ENCODE data around the gene TLE5.
"Not testable (repeated sequence)": the region's sequence is repeated elsewhere in the genome, so short reads cannot be mapped to it uniquely, and the experiment has no call there.

TLE5 gene

DNA sequence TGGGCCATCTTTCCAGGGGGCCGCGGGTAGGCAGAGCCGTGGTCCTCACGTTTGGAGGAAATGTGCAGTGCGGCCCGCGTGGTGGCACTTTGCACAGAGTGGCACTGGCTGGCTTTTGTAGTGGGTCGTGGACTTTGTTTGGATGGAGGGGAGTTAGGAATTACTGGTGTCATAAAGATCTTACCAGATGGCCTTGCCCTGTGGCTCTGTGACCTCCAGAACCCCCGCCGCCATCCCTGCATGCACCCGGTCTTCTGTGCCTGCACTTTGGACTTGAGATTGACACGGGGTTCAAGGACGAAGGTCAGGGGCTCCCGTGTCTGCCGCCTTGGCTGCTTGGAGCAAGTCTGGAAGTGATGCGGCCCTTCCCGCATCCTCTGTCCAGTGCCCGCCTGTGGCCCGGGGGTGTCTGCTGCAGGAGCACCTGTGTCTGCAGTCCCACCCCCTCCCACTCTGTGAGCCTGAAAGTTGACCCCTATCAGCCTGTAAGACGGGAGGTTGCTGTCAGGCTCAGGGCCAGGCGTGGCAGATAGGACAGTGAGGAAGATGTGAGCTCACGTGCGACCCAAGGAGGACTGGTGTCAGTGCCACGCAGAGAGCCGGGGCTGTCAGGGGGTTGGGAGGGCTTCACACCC is 34.1 kb upstream of the TLE5 start:
- DNase-seq = no peak

GRCh38 chr19:3095441-3096191 is 33.3 kb upstream of the TLE5 start:
- DNase-seq = peak in 2 of 4 experiments; percentile 16 to 17

GRCh38 chr19:3094601-3095440 is 32.5 kb upstream of the TLE5 start:
- peak in 1 of 4 experiments; percentile 17 for DNase-seq

DNA sequence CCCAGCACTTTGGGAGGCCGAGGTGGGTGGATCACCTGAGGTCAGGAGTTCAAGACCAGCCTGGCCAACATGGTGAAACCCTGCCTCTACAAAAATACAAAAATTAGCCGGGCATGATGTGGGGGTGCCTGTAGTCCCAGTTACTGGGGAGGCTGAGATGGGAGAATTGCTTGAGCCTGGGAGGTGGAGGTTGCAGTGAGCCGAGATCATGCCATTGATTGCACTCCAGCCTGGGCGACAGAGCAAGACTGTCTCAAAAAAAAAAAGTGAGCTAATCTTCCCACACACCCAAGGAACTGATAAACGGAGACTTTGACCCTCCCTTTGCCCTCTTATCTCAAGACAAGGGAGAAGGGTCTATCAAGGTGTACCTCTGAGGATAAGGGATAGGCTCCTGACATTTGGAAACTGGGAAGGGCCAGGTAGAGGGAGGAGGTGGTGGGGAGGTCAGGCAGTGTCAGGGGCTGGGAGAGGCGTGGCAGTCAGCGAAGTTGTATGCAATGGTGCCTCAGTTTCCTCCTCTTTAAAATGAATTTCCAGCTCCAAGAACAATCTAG is 27.1 kb upstream of the TLE5 start:
- not testable (repeated sequence) for DNase-seq

- no peak for DNase-seq
Measured at GRCh38 chr19:3087769-3088168, 25.5 kb upstream of the TLE5 start.

DNA sequence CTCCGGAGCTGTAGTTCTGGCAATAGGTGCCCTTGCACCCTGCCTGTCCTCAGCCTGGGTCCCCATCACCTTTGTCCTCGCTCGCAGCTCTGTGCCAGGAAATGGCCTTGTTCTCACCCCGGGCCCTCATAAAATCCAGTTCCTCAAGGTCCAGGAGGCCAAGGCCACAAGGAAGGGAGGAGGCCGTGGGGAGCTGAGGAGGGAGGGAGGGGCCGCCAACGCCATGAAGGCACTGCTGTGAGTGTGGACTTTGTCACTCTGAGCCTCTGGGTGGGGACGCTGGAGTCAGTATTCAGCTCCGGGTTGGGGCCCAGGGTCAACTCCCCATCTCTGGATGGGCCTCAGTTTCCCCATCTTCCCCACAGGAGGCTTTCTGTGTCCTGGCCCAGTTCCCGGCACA is 22.6 kb upstream of the TLE5 start:
- DNase-seq = no peak

DNA sequence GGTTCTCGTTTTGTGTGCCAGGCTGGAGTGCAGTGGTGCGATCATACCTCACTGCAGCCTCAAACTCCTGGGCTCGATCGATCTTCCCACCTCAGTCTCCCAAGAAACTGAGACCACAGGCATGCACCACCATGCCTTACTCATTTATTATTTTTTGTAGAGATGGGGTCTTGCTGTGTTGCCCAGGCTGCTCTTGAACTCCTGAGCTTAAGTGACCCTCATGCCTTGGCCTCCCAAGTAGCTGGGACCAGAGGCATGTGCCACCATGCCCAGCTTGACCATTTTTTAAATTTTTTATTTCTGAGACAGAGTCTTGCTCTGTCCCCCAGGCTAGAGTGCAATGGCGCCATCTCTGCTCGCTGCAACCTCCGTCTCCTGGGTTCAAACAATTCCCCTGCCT is 21.7 kb upstream of the TLE5 start:
- DNase-seq = no peak

DNA sequence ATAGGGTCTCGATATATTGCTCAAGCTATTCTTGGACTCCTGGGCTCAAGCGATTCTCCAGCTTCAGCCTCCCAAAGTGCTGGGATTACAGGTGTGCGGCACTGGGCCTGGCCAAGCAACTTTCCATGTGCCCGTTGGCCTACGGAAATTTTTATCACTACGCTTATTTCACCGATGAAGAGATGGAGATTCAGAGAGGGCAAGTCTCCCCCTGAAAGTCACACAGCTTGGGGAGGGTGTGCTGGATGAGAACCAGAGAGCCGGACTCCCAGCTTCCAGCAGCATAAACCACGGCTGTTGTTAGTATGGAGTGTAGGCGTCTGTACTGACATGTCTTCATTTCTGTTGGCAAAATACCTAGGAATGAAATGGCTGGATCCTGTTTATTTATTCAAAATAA is 20.0 kb upstream of the TLE5 start:
- no peak for DNase-seq

- no peak for DNase-seq
Measured at GRCh38 chr19:3080286-3080685, 18.0 kb upstream of the TLE5 start.

DNA sequence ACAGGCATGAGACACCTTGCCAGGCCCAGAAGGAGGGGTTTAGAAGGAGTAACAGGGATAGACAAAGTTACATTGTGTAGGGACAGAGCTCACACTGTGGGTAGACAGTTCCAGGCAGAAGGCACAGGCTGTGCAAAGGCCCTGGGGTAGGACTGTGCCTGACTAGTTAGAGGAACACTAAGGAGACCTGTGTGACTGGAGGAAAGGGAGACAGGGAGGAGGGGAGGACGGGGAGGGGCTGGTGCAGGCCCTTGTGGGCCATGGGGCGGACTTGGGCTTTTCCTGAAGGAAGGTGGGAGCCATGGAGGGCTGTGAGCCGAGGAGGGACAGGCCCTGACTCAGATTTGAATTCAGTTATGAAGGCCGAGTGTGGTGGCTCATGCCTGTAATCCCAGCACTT is 17.3 kb upstream of the TLE5 start:
- DNase-seq = no peak

DNA sequence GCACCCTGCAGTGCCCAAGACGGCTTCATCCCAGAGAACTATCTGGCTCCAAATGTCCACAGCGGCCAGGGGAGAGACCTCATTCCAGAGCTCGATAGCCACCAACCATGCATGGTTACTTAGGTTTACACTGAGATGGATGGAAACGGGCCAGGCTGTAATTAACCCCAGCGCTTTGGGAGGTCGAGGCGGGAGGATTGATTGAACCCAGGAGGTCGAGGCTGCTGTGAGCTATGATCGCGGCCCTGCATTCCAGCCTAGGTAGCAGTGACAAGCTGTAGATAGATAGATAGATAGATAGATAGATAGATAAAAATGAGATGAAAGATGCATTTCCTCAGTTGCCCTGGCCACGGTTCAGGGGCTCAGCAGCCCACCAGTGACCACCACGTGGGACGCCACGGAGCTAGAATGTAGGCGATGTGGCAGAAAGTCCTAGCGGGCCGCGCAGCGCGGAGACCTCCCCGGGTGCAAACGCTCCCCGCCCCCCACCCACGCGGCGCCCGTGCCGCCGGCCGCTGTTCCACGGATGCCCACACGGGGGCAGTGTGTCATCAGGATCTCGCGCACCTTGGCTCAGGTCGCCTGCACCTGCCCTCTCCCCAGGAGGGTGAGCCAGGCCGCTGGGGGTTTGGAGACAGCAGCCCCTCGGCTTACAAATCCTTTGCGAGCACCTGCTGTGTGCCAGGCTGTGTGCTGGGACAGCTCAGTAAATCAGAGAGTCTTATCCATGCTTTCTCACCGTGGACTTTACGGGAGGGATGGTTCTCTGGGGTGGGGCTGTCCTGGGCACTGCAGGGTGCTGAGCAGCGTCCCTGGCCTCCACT is 13.5 kb upstream of the TLE5 start:
- DNase-seq = peak; percentile 57 to 78 (median 66)

DNA sequence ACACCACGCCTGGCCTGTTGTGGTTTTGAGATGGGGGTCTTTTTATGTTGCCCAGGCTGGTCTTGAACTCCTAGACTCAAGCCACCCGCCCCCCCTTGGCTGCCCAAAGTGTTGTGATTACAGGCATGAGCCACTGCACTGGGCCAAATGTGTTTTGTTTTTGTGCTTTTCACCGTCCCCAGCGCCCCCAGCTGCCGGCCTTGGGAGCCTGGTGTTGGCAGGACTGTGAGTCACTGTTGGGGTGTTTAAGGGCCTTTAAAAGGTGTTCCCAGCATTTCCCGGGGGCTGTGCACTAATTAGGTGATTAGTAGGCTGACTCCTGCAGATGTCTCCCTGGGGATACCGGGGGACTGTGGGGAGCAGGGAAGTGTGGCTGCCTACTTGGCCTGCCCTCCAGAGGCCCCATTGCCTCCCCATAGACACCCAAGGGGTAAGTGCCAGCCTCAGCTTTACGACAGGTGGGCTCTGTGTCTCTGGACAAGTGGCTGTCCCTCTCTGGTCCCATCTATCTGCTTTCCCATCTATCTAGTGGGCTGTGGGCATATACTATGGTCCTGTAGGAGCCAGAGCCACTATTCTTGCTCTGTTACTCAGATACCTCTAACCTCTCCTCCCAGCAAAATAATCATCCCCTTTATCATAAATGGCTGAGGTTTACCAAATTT is 11.8 kb upstream of the TLE5 start:
- DNase-seq = no peak

- no peak for DNase-seq
Measured at GRCh38 chr19:3073159-3073563, 10.9 kb upstream of the TLE5 start.

GRCh38 chr19:3071768-3072167 is 9.5 kb upstream of the TLE5 start:
- no peak for DNase-seq

GRCh38 chr19:3068071-3068470 is 5.8 kb upstream of the TLE5 start:
- DNase-seq = no peak

DNA sequence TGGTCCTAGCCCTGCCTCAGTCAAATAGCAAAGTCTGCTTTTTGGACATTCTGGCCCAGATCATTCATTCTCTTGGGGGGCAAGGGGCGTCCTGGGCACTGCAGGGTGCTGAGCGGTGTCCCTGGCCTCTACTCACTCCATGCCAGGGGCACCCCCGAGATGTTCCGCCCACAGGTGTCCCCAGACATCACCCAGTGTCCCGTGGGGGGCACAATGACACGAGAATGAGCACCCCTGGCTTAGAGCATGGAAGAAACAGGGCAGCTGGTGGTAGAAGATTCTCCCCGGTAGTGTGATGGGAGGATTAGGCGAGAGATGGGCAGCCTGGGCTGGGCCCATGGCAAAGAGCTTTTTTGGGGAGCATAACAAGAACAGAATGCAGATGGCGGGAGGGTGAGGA is 5.3 kb upstream of the TLE5 start:
- DNase-seq = no peak

DNA sequence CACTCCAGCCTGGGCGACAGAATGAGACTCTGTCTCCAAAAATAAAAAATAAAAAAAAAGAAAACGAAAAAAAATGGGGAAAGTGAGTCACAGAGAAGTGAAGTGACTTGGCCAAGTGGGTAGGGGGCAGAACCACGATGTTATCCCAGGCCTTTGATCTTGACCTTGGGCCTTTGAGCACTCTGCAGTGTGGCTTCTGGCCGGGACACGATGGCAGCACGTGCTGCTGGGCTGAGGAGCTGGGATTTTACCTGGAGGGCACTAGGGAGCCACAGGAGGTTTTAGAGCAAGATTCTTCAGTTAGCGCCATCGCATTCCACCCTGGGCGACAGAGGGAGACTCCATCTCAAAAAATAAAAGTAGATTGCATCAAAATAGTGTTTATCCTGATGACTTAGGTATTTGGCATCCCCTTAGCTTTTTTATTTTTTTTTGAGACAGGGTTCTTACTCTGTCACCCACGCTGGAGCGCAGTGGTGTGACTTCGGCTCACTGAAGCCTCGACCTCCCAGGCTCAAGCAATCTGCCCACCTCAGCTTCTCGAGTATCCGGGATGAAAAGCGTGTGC is 4.3 kb upstream of the TLE5 start:
- no peak for DNase-seq

DNA sequence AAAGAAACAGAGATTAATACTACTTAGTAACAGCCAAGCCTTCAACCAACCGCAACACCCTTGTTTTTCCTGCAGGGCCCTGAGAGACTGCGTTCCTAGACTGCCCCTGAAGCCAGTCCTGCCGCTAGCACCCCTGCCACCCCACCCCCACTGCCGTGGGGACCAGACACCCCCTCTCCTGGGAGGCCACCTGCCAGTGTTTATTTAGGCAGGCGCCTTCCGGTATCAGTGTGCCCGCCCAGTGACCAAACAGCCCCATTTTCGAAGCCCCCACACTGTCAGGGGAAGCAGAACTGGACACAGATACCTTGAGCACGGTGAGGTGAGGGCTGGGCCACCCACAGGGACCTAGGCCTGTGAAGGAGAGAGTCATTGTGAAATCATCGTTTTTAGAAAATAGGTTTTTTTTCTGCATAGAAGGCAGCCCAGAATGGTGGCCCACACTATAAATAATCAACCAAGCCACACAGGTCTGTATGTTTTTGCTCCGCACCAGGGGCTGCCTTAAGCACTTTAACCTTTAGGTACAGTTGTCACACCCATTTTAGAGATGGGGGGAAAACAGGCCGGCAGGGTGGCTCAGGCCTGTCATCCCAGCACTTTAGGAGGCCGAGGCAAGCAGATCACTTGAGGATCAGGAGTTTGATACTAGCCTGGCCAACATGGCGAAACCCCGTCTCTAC is 3.5 kb upstream of the TLE5 start:
- DNase-seq = no peak

GRCh38 chr19:3064011-3064330 is 1.7 kb upstream of the TLE5 start:
- no peak for DNase-seq

DNA sequence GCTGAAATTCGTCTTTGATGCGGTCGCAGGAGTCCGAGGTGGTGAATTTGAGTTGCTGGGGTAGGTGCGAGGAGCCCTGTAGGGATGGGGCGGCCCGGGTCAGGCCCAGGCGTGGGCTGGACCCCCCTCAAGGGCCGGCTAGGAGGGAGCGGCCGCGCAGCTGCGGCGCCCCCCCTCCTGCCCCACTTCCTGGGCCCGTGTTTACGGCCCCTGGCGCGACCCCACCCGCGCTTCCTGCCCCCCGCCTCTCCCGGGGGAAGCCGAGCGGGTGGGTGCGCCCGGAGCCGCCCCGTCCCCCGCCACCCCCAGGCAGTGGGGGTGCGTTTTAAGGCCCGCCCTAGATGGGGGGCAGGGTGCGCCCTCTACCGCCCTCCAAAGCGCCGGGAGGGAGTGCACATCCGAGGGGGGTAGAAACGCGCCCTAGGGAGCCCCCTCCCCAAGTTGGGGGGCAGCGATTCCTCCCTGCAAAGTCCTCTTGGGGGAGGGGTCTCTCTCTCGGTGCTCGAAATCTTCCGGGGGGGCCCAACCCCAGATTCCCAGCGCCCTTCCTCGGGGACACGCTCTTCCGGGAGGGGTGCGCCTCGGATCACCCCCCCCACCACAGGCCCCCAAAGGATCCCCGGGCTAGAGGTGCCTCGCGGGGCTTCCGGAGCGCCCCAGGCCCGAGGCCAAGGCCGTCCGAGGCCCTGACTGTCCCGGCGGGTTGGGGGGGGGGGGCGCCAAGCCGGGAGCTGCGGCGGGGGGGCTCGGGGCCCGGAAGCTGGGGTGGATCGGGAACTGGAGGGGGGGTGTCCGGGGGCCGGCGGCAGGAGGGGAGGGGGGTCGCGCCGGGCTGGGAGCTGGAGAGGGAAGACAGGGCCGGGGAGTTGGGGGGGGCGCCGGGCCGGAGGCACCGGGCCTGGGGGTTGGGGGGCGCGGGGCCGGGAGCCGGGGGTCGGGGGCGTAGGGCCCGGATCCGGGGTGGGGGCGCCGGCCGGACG is 823 bp downstream of the TLE5 start:
- DNase-seq = peak in 3 of 4 experiments; percentile 25 to 83 (median 80)
